Measurements from ENCODE around the gene PARD6G. TPM values are rescaled to one million over a fixed set of nuclear protein-coding genes. Genes with fewer than 3 reads are reported as not detected.

The PARD6G gene
- total RNA-seq, 1 experiment from 2014 or later = 13.0 TPM

DNA sequence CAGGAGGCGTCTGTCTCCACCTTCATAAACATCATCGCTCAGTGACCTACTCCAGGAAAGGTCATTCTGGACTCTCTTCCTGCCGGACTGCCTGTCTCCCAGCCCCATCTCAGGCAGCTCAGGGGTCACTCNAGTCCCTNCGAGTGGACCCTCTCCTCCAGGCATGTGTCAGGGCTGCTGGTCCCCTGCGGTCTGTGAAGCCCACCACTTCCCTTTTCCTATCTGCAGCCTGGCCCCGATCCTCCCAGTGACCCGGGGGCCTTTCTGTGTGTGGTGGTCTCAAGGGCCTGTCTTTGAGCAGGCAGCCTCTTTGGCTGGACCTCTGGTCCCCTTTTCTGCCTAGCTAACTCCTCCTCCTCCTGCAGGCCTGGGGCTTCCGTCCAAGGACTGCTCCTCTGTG, 5.9 kb upstream of the PARD6G start:
- Mint-ChIP-seq H3K27ac (no peak overlapping the region), H3K4me3 (no peak overlapping the region), H3K36me3 (peaks cover 2% of the 10 kb centered on the region; the same call in 1 of the 2 replicates), H3K27me3 (ENCODE audit: low read depth) (peaks cover 52% of the 10 kb centered on the region), H3K9me3 (peaks cover 48% of the 10 kb centered on the region), H3K4me1 (no peaks in the 10 kb centered on the region)
- DNase-seq (ENCODE audit: low spot score) (no peak), ATAC-seq (no peak)
- CTCF ChIA-PET = interaction anchor here (1.4 to 1.6 kb wide), 2 partner anchors 53 to 82 kb away, joined by 3 to 6 read pairs; no protein-coding TSS in a partner anchor
- POLR2A ChIA-PET = no interaction called here
- TF ChIP-seq FOXP1 (CRISPR knock-in tag; IDR thresholded peaks at IDR 0.05; ENCODE audit: borderline replicate concordance) (no peak), PRDM15 (CRISPR knock-in tag; IDR thresholded peaks at IDR 0.05) (no peak), CREB1 (CRISPR knock-in tag; IDR thresholded peaks at IDR 0.05) (no peak), ZNF138 (CRISPR knock-in tag; conservative IDR thresholded peaks at IDR 0.05) (no peak), SMAD3 (CRISPR knock-in tag; IDR thresholded peaks at IDR 0.05; ENCODE audit: borderline replicate concordance) (no peak), CREM (CRISPR knock-in tag; IDR thresholded peaks at IDR 0.05) (no peak), PREB (CRISPR knock-in tag; IDR thresholded peaks at IDR 0.05; ENCODE audit: borderline replicate concordance) (no peak), RORB (CRISPR knock-in tag; IDR thresholded peaks at IDR 0.05) (no peak), ZNF671 (CRISPR knock-in tag; IDR thresholded peaks at IDR 0.05) (no peak), IRF1 (CRISPR knock-in tag; IDR thresholded peaks at IDR 0.05) (no peak), JAZF1 (CRISPR knock-in tag; IDR thresholded peaks at IDR 0.05) (no peak), ZNF532 (CRISPR knock-in tag; IDR thresholded peaks at IDR 0.05; ENCODE audit: borderline replicate concordance) (no peak), ESRRA (CRISPR knock-in tag; IDR thresholded peaks at IDR 0.05; ENCODE audit: borderline replicate concordance) (no peak), ZNF317 (CRISPR knock-in tag; IDR thresholded peaks at IDR 0.05; ENCODE audit: borderline replicate concordance, low read depth) (no peak), MXD4 (CRISPR knock-in tag; IDR thresholded peaks at IDR 0.05; ENCODE audit: borderline replicate concordance) (no peak), KAT7 (CRISPR knock-in tag; IDR thresholded peaks at IDR 0.05; ENCODE audit: borderline replicate concordance) (no peak)
- TF ChIP-seq, protein P1, sequence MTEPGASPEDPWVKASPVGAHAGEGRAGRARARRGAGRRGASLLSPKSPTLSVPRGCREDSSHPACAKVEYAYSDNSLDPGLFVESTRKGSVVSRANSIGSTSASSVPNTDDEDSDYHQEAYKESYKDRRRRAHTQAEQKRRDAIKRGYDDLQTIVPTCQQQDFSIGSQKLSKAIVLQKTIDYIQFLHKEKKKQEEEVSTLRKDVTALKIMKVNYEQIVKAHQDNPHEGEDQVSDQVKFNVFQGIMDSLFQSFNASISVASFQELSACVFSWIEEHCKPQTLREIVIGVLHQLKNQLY (CRISPR knock-in tag; IDR thresholded peaks at IDR 0.05) = no peak
- TF ChIP-seq, protein P2, sequence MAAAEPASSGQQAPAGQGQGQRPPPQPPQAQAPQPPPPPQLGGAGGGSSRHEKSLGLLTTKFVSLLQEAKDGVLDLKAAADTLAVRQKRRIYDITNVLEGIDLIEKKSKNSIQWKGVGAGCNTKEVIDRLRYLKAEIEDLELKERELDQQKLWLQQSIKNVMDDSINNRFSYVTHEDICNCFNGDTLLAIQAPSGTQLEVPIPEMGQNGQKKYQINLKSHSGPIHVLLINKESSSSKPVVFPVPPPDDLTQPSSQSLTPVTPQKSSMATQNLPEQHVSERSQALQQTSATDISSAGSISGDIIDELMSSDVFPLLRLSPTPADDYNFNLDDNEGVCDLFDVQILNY (CRISPR knock-in tag; IDR thresholded peaks at IDR 0.05) = no peak
- TF ChIP-seq, protein P3, sequence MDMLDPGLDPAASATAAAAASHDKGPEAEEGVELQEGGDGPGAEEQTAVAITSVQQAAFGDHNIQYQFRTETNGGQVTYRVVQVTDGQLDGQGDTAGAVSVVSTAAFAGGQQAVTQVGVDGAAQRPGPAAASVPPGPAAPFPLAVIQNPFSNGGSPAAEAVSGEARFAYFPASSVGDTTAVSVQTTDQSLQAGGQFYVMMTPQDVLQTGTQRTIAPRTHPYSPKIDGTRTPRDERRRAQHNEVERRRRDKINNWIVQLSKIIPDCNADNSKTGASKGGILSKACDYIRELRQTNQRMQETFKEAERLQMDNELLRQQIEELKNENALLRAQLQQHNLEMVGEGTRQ (CRISPR knock-in tag; IDR thresholded peaks at IDR 0.05) = no peak
- TF ChIP-seq, protein P4, sequence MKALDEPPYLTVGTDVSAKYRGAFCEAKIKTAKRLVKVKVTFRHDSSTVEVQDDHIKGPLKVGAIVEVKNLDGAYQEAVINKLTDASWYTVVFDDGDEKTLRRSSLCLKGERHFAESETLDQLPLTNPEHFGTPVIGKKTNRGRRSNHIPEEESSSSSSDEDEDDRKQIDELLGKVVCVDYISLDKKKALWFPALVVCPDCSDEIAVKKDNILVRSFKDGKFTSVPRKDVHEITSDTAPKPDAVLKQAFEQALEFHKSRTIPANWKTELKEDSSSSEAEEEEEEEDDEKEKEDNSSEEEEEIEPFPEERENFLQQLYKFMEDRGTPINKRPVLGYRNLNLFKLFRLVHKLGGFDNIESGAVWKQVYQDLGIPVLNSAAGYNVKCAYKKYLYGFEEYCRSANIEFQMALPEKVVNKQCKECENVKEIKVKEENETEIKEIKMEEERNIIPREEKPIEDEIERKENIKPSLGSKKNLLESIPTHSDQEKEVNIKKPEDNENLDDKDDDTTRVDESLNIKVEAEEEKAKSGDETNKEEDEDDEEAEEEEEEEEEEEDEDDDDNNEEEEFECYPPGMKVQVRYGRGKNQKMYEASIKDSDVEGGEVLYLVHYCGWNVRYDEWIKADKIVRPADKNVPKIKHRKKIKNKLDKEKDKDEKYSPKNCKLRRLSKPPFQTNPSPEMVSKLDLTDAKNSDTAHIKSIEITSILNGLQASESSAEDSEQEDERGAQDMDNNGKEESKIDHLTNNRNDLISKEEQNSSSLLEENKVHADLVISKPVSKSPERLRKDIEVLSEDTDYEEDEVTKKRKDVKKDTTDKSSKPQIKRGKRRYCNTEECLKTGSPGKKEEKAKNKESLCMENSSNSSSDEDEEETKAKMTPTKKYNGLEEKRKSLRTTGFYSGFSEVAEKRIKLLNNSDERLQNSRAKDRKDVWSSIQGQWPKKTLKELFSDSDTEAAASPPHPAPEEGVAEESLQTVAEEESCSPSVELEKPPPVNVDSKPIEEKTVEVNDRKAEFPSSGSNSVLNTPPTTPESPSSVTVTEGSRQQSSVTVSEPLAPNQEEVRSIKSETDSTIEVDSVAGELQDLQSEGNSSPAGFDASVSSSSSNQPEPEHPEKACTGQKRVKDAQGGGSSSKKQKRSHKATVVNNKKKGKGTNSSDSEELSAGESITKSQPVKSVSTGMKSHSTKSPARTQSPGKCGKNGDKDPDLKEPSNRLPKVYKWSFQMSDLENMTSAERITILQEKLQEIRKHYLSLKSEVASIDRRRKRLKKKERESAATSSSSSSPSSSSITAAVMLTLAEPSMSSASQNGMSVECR (CRISPR knock-in tag; IDR thresholded peaks at IDR 0.05; ENCODE audit: borderline replicate concordance) = no peak
